HEK293 (cell line): ENCODE results near the gene HOXB1.

Experiments
- ELK4 ChIP-seq: IDR thresholded peaks from 2 replicates; pipeline ENCODE4 v1.6.1; 2011; ENCODE audit warnings: mild to moderate bottlenecking, low read depth, low read length, borderline replicate concordance
- HOXC10 ChIP-seq: sonication (generic); formaldehyde crosslinking; IDR thresholded peaks from 2 replicates; pipeline ENCODE4 v1.8.1; 2023; ENCODE audit warnings: mild to moderate bottlenecking, missing genetic modification reagents
- IKZF3 ChIP-seq: fragments of 450-650 bp; IDR thresholded peaks from 2 replicates; pipeline ENCODE4 v1.5.0; 2018; ENCODE audit warnings: missing biosample characterization, mild to moderate bottlenecking, missing genetic modification characterization, moderate library complexity
- INSM2 ChIP-seq: fragments of 450-650 bp; formaldehyde crosslinking; IDR thresholded peaks from 2 replicates; pipeline ENCODE4 v1.5.1; 2016; ENCODE audit warnings: missing biosample characterization, missing genetic modification characterization
- OVOL3 ChIP-seq: fragments of 450-650 bp; formaldehyde crosslinking; IDR thresholded peaks from 2 replicates; pipeline ENCODE4 v1.5.1; 2016; ENCODE audit warnings: missing biosample characterization, missing genetic modification characterization
- PRDM1 ChIP-seq: fragments of 450-650 bp; formaldehyde crosslinking; IDR thresholded peaks from 2 replicates; pipeline ENCODE4; 2016; ENCODE audit warnings: missing biosample characterization, missing genetic modification characterization
- RBAK ChIP-seq: fragments of 450-650 bp; formaldehyde crosslinking; IDR thresholded peaks from 2 replicates; pipeline ENCODE4 v1.5.1; 2016; ENCODE audit warnings: missing biosample characterization, missing genetic modification characterization
- REPIN1 ChIP-seq: fragments of 450-650 bp; formaldehyde crosslinking; IDR thresholded peaks from 2 replicates; pipeline ENCODE4 v1.5.1; 2017; ENCODE audit warnings: missing biosample characterization, missing genetic modification characterization, low read depth
- SCRT1 ChIP-seq: fragments of 450-650 bp; formaldehyde crosslinking; IDR thresholded peaks from 2 replicates; pipeline ENCODE4 v1.5.1; 2016; ENCODE audit warnings: missing biosample characterization, missing genetic modification characterization, borderline replicate concordance
- SETDB1 ChIP-seq: IDR thresholded peaks from one replicate; pipeline ENCODE4 v1.6.1; 2017; ENCODE audit warnings: mild to moderate bottlenecking, low read length, moderate library complexity, mixed read lengths; ENCODE audit not compliant: insufficient read length
- YY1 ChIP-seq: fragments of 450-650 bp; formaldehyde crosslinking; IDR thresholded peaks from 2 replicates; pipeline ENCODE4 v1.5.1; 2018; ENCODE audit warnings: missing biosample characterization, missing genetic modification characterization
- ZBTB20 ChIP-seq: fragments of 450-650 bp; formaldehyde crosslinking; IDR thresholded peaks from 2 replicates; pipeline ENCODE4 v1.5.1; 2016; ENCODE audit warnings: missing biosample characterization, missing genetic modification characterization
- ZBTB7A ChIP-seq: fragments of 450-650 bp; formaldehyde crosslinking; IDR thresholded peaks from 2 replicates; pipeline ENCODE4 v1.5.1; 2016; ENCODE audit warnings: low read depth, missing biosample characterization, missing genetic modification characterization
- ZFP69B ChIP-seq: fragments of 450-650 bp; formaldehyde crosslinking; IDR thresholded peaks from 2 replicates; pipeline ENCODE4 v1.5.1; 2016; ENCODE audit warnings: missing biosample characterization, missing genetic modification characterization
- ZIC2 ChIP-seq: fragments of 450-650 bp; formaldehyde crosslinking; IDR thresholded peaks from 2 replicates; pipeline ENCODE4 v1.5.1; 2016; ENCODE audit warnings: missing biosample characterization, missing genetic modification characterization
- ZNF10 ChIP-seq: fragments of 450-650 bp; formaldehyde crosslinking; IDR thresholded peaks from 2 replicates; pipeline ENCODE4 v1.5.1; 2017; ENCODE audit warnings: missing biosample characterization, missing genetic modification characterization
- ZNF121 ChIP-seq: fragments of 450-650 bp; formaldehyde crosslinking; IDR thresholded peaks from 2 replicates; pipeline ENCODE4 v1.5.1; 2016; ENCODE audit warnings: missing biosample characterization, missing genetic modification characterization
- ZNF221 ChIP-seq: fragments of 450-650 bp; formaldehyde crosslinking; IDR thresholded peaks from 2 replicates; pipeline ENCODE4 v1.5.1; 2017; ENCODE audit warnings: missing biosample characterization, missing genetic modification characterization, borderline replicate concordance
- ZNF23 ChIP-seq: fragments of 450-650 bp; formaldehyde crosslinking; IDR thresholded peaks from 2 replicates; pipeline ENCODE4 v1.5.1; 2016; ENCODE audit warnings: missing biosample characterization, missing genetic modification characterization, borderline replicate concordance
- ZNF391 ChIP-seq: fragments of 450-650 bp; formaldehyde crosslinking; IDR thresholded peaks from 2 replicates; pipeline ENCODE4 v1.5.1; 2016; ENCODE audit warnings: low read depth, missing biosample characterization, missing genetic modification characterization, borderline replicate concordance
- ZNF513 ChIP-seq: fragments of 450-650 bp; IDR thresholded peaks from 2 replicates; pipeline ENCODE4 v1.5.1; 2018; ENCODE audit warnings: missing biosample characterization, missing genetic modification characterization
- ZNF530 ChIP-seq: fragments of 450-650 bp; formaldehyde crosslinking; IDR thresholded peaks from 2 replicates; pipeline ENCODE4 v1.5.1; 2016; ENCODE audit warnings: low read depth, missing biosample characterization, missing genetic modification characterization
- ZNF548 ChIP-seq: fragments of 450-650 bp; formaldehyde crosslinking; IDR thresholded peaks from 2 replicates; pipeline ENCODE4 v1.5.1; 2016; ENCODE audit warnings: missing biosample characterization, missing genetic modification characterization
- ZNF549 ChIP-seq: fragments of 450-650 bp; IDR thresholded peaks from 2 replicates; pipeline ENCODE4 v1.5.1; 2018; ENCODE audit warnings: missing biosample characterization, missing genetic modification characterization, mild to moderate bottlenecking, inconsistent platforms, moderate library complexity
- ZNF561 ChIP-seq: fragments of 450-650 bp; IDR thresholded peaks from 2 replicates; pipeline ENCODE4 v1.5.1; 2018; ENCODE audit warnings: missing biosample characterization, missing genetic modification characterization, borderline replicate concordance
- ZNF571 ChIP-seq: fragments of 450-650 bp; formaldehyde crosslinking; IDR thresholded peaks from 2 replicates; pipeline ENCODE4 v1.5.0; 2017; ENCODE audit warnings: missing biosample characterization, missing genetic modification characterization
- ZNF580 ChIP-seq: fragments of 450-650 bp; formaldehyde crosslinking; IDR thresholded peaks from 2 replicates; pipeline ENCODE4 v1.5.1; 2016; ENCODE audit warnings: missing biosample characterization, missing genetic modification characterization
- ZNF626 ChIP-seq: fragments of 450-650 bp; sonication (Bioruptor Pico); formaldehyde crosslinking; IDR thresholded peaks from 2 replicates; pipeline ENCODE4 v1.5.1; 2018; ENCODE audit warnings: missing biosample characterization, missing genetic modification characterization, inconsistent platforms
- ZNF654 ChIP-seq: fragments of 450-650 bp; formaldehyde crosslinking; IDR thresholded peaks from 2 replicates; pipeline ENCODE4 v1.5.1; 2016; ENCODE audit warnings: low read depth, missing biosample characterization, missing genetic modification characterization
- ZNF658 ChIP-seq: fragments of 450-650 bp; formaldehyde crosslinking; IDR thresholded peaks from 2 replicates; pipeline ENCODE4; 2016; ENCODE audit warnings: missing biosample characterization, missing genetic modification characterization
- ZNF76 ChIP-seq: fragments of 450-650 bp; formaldehyde crosslinking; IDR thresholded peaks from 2 replicates; pipeline ENCODE4; 2016; ENCODE audit warnings: low read depth, missing biosample characterization, missing genetic modification characterization, borderline replicate concordance
- ZNF792 ChIP-seq: fragments of 450-650 bp; formaldehyde crosslinking; IDR thresholded peaks from 2 replicates; pipeline ENCODE4 v1.5.1; 2016; ENCODE audit warnings: missing biosample characterization, missing genetic modification characterization
- ZNF843 ChIP-seq: fragments of 450-650 bp; formaldehyde crosslinking; IDR thresholded peaks from 2 replicates; pipeline ENCODE4 v1.5.1; 2016; ENCODE audit warnings: missing biosample characterization, missing genetic modification characterization
- ZSCAN18 ChIP-seq: fragments of 450-650 bp; formaldehyde crosslinking; IDR thresholded peaks from 2 replicates; pipeline ENCODE4 v1.5.1; 2016; ENCODE audit warnings: missing biosample characterization, missing genetic modification characterization

The HOXB1 gene

GRCh38 chr17:48556576-48557401 is 26.0 kb upstream of the HOXB1 start (continued):
- TF ChIP-seq ZSCAN18 (tag by site-specific recombination) = no peak
- no peak for TF ChIP-seq ELK4
- TF ChIP-seq ZFP69B (tag by site-specific recombination) = no peak
- no peak for TF ChIP-seq OVOL3
- no peak for TF ChIP-seq ZNF23 (tag by site-specific recombination)
- no peak for TF ChIP-seq ZNF654 (tag by site-specific recombination)
- no peak for TF ChIP-seq ZNF549 (tag by site-specific recombination)
- TF ChIP-seq ZBTB20 = peak; percentile 83
- no peak for TF ChIP-seq ZNF571 (tag by site-specific recombination)
- no peak for TF ChIP-seq ZNF391
- TF ChIP-seq ZNF658 (tag by site-specific recombination) = no peak
- no peak for TF ChIP-seq ZNF221
- no peak for TF ChIP-seq SETDB1
- no peak for TF ChIP-seq RBAK
- no peak for TF ChIP-seq YY1 (tag by site-specific recombination)
- TF ChIP-seq ZNF792 = no peak
- no peak for TF ChIP-seq ZIC2
- peak; percentile 71; the same call in 1 of the 2 replicates for TF ChIP-seq REPIN1 (tag by site-specific recombination)
- TF ChIP-seq PRDM1 = peak; percentile 70
- TF ChIP-seq IKZF3 (tag by site-specific recombination) = peak; percentile 81
- no peak for TF ChIP-seq SCRT1 (tag by site-specific recombination)
- TF ChIP-seq ZNF121 (tag by site-specific recombination) = no peak
- TF ChIP-seq INSM2 (tag by site-specific recombination) = no peak
- no peak for TF ChIP-seq ZNF76 (tag by site-specific recombination)
- peak; percentile 47; the same call in 1 of the 2 replicates for TF ChIP-seq ZNF513
- no peak for TF ChIP-seq ZNF626 (tag by site-specific recombination)
- no peak for TF ChIP-seq ZNF10
- no peak for TF ChIP-seq HOXC10 (CRISPR knock-in tag)
- no peak for TF ChIP-seq ZNF843 (tag by site-specific recombination)
- TF ChIP-seq ZNF530 = no peak
- no peak for TF ChIP-seq ZNF548 (tag by site-specific recombination)
- TF ChIP-seq ZBTB7A = no peak
- TF ChIP-seq ZNF561 (tag by site-specific recombination) = no peak
- TF ChIP-seq ZNF580 (tag by site-specific recombination) = no peak
